H1 (cell line): ENCODE results near the gene ADRB1. TPM values are rescaled to one million over a fixed set of nuclear protein-coding genes. Genes with fewer than 3 reads are reported as not detected.

ENCODE experiments used
- BCL11A ChIP-seq, 2 experiments: IDR thresholded peaks; one replicate each; pipeline ENCODE4 v1.6.1; 2011; ENCODE audit warnings: low read depth in 2 of 2, low read length in 2 of 2, mild to moderate bottlenecking in 2 of 2
- CEBPB ChIP-seq: IDR thresholded peaks from 2 replicates; pipeline ENCODE4 v1.6.1; 2012; ENCODE audit warnings: low read depth, low read length
- CHD2 ChIP-seq: IDR thresholded peaks from 2 replicates; pipeline ENCODE4 v1.6.1; 2012; ENCODE audit warnings: low read length, improper control_type of control experiment
- CHD7 ChIP-seq: fragments of 300-600 bp; sonication (generic); IDR thresholded peaks from 2 replicates; pipeline ENCODE4 v1.7.1; 2012; ENCODE audit warnings: low read length, moderate library complexity, mild to moderate bottlenecking, inconsistent platforms; ENCODE audit not compliant: insufficient replicate concordance
- EP300 ChIP-seq, 2 experiments: IDR thresholded peaks; 1 replicate in 1 of 2; 2 replicates in 1 of 2; pipeline ENCODE4 v1.6.1; 2011 to 2012; ENCODE audit warnings: low read depth in 2 of 2, low read length in 2 of 2, mild to moderate bottlenecking in 2 of 2, borderline replicate concordance in 1 of 2, inconsistent platforms in 1 of 2, moderate library complexity in 1 of 2
- EZH2 ChIP-seq: fragments of 200-600 bp; sonication (generic); IDR thresholded peaks from 2 replicates; pipeline ENCODE4 v1.7.1; 2012; ENCODE audit warnings: low read depth, mild to moderate bottlenecking, moderate library complexity, low read length, inconsistent platforms; ENCODE audit not compliant: severe bottlenecking
- GABPA ChIP-seq: IDR thresholded peaks from 2 replicates; pipeline ENCODE4 v1.6.1; 2011; ENCODE audit warnings: mild to moderate bottlenecking, low read length, moderate library complexity, borderline replicate concordance; ENCODE audit not compliant: insufficient read depth
- MAX ChIP-seq: IDR thresholded peaks from 2 replicates; pipeline ENCODE4 v1.6.1; 2012; ENCODE audit warnings: inconsistent platforms
- SP1 ChIP-seq: IDR thresholded peaks from 2 replicates; pipeline ENCODE4 v1.6.1; 2011; ENCODE audit warnings: low read depth, low read length
- TBP ChIP-seq: IDR thresholded peaks from 2 replicates; pipeline ENCODE4 v1.6.1; 2011; ENCODE audit warnings: low read depth, low read length, improper control_type of control experiment
- TCF12 ChIP-seq: IDR thresholded peaks from 2 replicates; pipeline ENCODE4 v1.6.1; 2011; ENCODE audit warnings: low read depth, mild to moderate bottlenecking, low read length
- TEAD4 ChIP-seq: IDR thresholded peaks from 2 replicates; pipeline ENCODE4 v1.6.1; 2012; ENCODE audit warnings: low read depth, low read length, inconsistent platforms, mixed read lengths
- polyA plus RNA-seq, 7 experiments: library from polyadenylated mRNA; depleted of rRNA in 3 of 7; stranded (reverse) in 5 of 7; unstranded in 2 of 7; fragments of >200 nt in 5 of 7; fragments of 200-250 nt in 2 of 7; gene quantifications; 1 replicate in 5 of 7; 2 replicates in 1 of 7; 4 replicates in 1 of 7; pipeline versions ENCODE4 v1.2.1 to v1.2.3, GENCODE V29; 2011 to 2013; ENCODE audit warnings: missing spikeins in 2 of 7, mixed read lengths in 2 of 7
- total RNA-seq: library from RNA; stranded (reverse); fragmentation: NEBNext Ultra II Directional; extraction: Animal tissue kit (Norgen Biotek cat#: 25700); gene quantifications from 2 replicates; pipeline ENCODE4 v1.2.1, GENCODE V29; 2021

Gene ADRB1
- total and polyA plus RNA-seq, 2 of the 8 experiments (the other 6 are each of a cell fraction or from before 2014, with no cell fraction given), result 0.14 to 0.48 TPM

- TF ChIP-seq CHD7, result no peak
- no peak for TF ChIP-seq TCF12
- no peak for TF ChIP-seq BCL11A (IDR thresholded peaks at IDR 0.05; ENCODE audit: low read depth in 2 of 2, low read length in 2 of 2)
- no peak for TF ChIP-seq CHD2
- TF ChIP-seq TBP, result no peak
- TF ChIP-seq EP300 (IDR thresholded peaks at IDR 0.05; ENCODE audit: borderline replicate concordance in 1 of 2, low read depth in 2 of 2, low read length in 2 of 2), result no peak
- no peak for TF ChIP-seq CEBPB
- TF ChIP-seq GABPA, result no peak
- no peak for TF ChIP-seq SP1
- no peak for TF ChIP-seq EZH2
- no peak for TF ChIP-seq MAX
- TF ChIP-seq TEAD4, result no peak
Measured at GRCh38 chr10:114029655-114030054, 14.0 kb upstream of the ADRB1 start (continued).
